GM23338 (cell line): Measurements from ENCODE around the gene SMOC2. TPM values are rescaled to one million over a fixed set of nuclear protein-coding genes. Genes with fewer than 3 reads are reported as not detected.

Experiments used
- ATAC-seq: fragments of 200-7000 bp; cut with Tn5 transposase; 3 replicates; pipeline ENCODE4 v1.9.1; 2020
- DNase-seq: peaks from one replicate; pipeline ENCODE4 v3.0.0-alpha.2; 2015; ENCODE audit warnings: low spot score
- H2AFZ ChIP-seq: fragments of 200-600 bp; sonication (generic); 2 replicates; pipeline ENCODE4 v1.8.0; 2016; ENCODE audit warnings: antibody characterized with exemption, mild to moderate bottlenecking, moderate library complexity
- H3F3A ChIP-seq: fragments of 200-600 bp; sonication (generic); replicated peaks from 2 replicates; pipeline ENCODE4 v1.8.0; 2017; ENCODE audit warnings: antibody characterized with exemption, mixed run types, low read depth
- H3K27ac ChIP-seq: fragments of 200-600 bp; sonication (generic); 2 replicates; pipeline ENCODE4 v1.6.1; 2016; ENCODE audit warnings: low read depth
- H3K27me3 ChIP-seq: fragments of 200-600 bp; sonication (generic); 2 replicates; pipeline ENCODE4 v1.8.0; 2016; ENCODE audit warnings: mild to moderate bottlenecking, mixed run types, moderate library complexity; ENCODE audit not compliant: insufficient read depth
- H3K36me3 ChIP-seq: fragments of 200-600 bp; sonication (generic); 2 replicates; pipeline ENCODE4 v1.8.0; 2016; ENCODE audit warnings: mild to moderate bottlenecking; ENCODE audit not compliant: insufficient read depth
- H3K4me1 ChIP-seq: fragments of 200-600 bp; sonication (generic); 2 replicates; pipeline ENCODE4 v1.8.0; 2016; ENCODE audit warnings: mild to moderate bottlenecking, moderate library complexity; ENCODE audit not compliant: insufficient read depth
- H3K4me2 ChIP-seq: fragments of 200-600 bp; sonication (generic); 2 replicates; pipeline ENCODE4 v1.7.1; 2017; ENCODE audit warnings: mixed run types
- H3K4me3 ChIP-seq: fragments of 200-600 bp; sonication (generic); 2 replicates; pipeline ENCODE4 v1.6.1; 2016; ENCODE audit warnings: mixed run types
- H3K79me2 ChIP-seq: fragments of 200-600 bp; sonication (generic); replicated peaks from 2 replicates; pipeline ENCODE4 v1.8.0; 2017; ENCODE audit warnings: mild to moderate bottlenecking; ENCODE audit not compliant: insufficient read depth
- H3K9me2 ChIP-seq: fragments of 200-600 bp; sonication (generic); 2 replicates; pipeline ENCODE4 v1.8.0; 2017; ENCODE audit not compliant: insufficient read depth
- H4K20me1 ChIP-seq: fragments of 200-600 bp; sonication (generic); replicated peaks from 2 replicates; pipeline ENCODE4 v1.8.0; 2017; ENCODE audit warnings: mild to moderate bottlenecking; ENCODE audit not compliant: insufficient read depth
- H3K27ac Mint-ChIP-seq: 2 replicates; pipeline ENCODE4 v1.8.0; 2020; ENCODE audit warnings: inconsistent platforms, mild to moderate bottlenecking, moderate library complexity, mixed read lengths
- H3K27me3 Mint-ChIP-seq: 3 replicates; pipeline ENCODE4 v1.8.0; 2022; ENCODE audit warnings: low read depth, mild to moderate bottlenecking, moderate library complexity, mixed read lengths, inconsistent platforms; ENCODE audit not compliant: insufficient read depth, poor library complexity
- H3K36me3 Mint-ChIP-seq: 3 replicates; pipeline ENCODE4 v1.8.0; 2021; ENCODE audit warnings: low read depth, mild to moderate bottlenecking, inconsistent platforms, moderate library complexity, mixed read lengths
- H3K4me1 Mint-ChIP-seq: 3 replicates; pipeline ENCODE4 v1.8.0; 2020; ENCODE audit warnings: mild to moderate bottlenecking, inconsistent platforms, mixed read lengths
- H3K4me3 Mint-ChIP-seq: 3 replicates; pipeline ENCODE4 v1.8.0; 2021; ENCODE audit warnings: moderate library complexity, mild to moderate bottlenecking, inconsistent platforms, mixed read lengths
- H3K9me3 Mint-ChIP-seq: 3 replicates; pipeline ENCODE4 v1.8.0; 2020; ENCODE audit warnings: moderate library complexity, mild to moderate bottlenecking, inconsistent platforms, mixed read lengths
- CTCF ChIP-seq, 2 experiments: fragments of 200-600 bp in 1 of 2; sonication (generic) in 1 of 2; conservative IDR thresholded peaks; 2 replicates each; pipeline versions ENCODE4 v1.5.1 to v1.6.1; 2016 to 2017; ENCODE audit warnings: antibody characterized with exemption in 2 of 2, low read depth in 2 of 2, mild to moderate bottlenecking in 2 of 2, moderate library complexity in 1 of 2
- EZH2 ChIP-seq: fragments of 200-600 bp; sonication (generic); IDR thresholded peaks from one replicate; pipeline ENCODE4 v1.8.0; 2017; ENCODE audit warnings: antibody characterized with exemption, mild to moderate bottlenecking, low read depth; ENCODE audit not compliant: unreplicated experiment
- JUNB ChIP-seq: IDR thresholded peaks from one replicate; pipeline ENCODE4 v1.6.1; 2016; ENCODE audit warnings: antibody characterized with exemption; ENCODE audit not compliant: unreplicated experiment
- NANOG ChIP-seq: IDR thresholded peaks from 2 replicates; pipeline ENCODE4 v1.6.1; 2016; ENCODE audit warnings: antibody characterized with exemption, borderline replicate concordance
- POLR2AphosphoS5 ChIP-seq: IDR thresholded peaks from 2 replicates; pipeline ENCODE4 v1.6.1; 2016; ENCODE audit warnings: antibody characterized with exemption, low read depth
- REST ChIP-seq: IDR thresholded peaks from one replicate; pipeline ENCODE4 v1.6.1; 2018; ENCODE audit warnings: antibody characterized with exemption; ENCODE audit not compliant: unreplicated experiment
- polyA plus RNA-seq: library from polyadenylated mRNA; unstranded; fragments of >200 nt; fragmentation: Nextera tagmentation; extraction: Ambion mirVana; gene quantifications from 2 replicates; pipeline ENCODE4 v1.2.1, GENCODE V29; 2016
- total RNA-seq: library from RNA; depleted of rRNA; stranded (reverse); fragments of >200 nt; shearing (Covaris generic); gene quantifications from 2 replicates; pipeline ENCODE4 v1.2.3, GENCODE V29; 2014
- TF ChIP-seq, protein P1 (sequence below): fragments of 250-450 bp; sonication (Bioruptor Pico); IDR thresholded peaks from 2 replicates; pipeline ENCODE4 v1.5.0; 2020; ENCODE audit warnings: mild to moderate bottlenecking, moderate library complexity
- TF ChIP-seq, protein P2 (sequence below): IDR thresholded peaks from 2 replicates; pipeline ENCODE4 v1.6.1; 2016; ENCODE audit warnings: antibody characterized with exemption

SMOC2 gene
- total and polyA plus RNA-seq, 2 experiments from 2014 or later, result 4.3 to 6.5 TPM

DNA sequence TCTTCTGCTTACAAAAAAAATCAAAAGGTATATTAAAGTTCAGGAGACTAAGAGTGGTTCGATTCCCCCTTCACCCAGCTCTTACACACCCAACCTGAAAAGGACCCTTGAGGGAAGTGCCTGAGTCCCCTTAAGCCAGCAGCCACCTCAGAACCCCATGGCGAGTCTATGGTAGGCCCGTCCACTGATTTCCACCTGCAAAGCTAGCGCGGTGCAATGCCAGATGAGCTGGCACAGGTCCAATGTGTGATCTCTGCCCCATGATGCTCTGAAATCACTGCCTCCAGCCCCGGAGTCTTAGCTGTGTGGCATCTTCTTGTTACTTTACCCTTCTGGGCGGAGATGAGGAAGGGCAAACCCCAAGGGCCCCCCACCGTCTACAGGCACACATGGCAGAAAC, 109.3 kb downstream of the SMOC2 start (continued):
- TF ChIP-seq, protein P1, sequence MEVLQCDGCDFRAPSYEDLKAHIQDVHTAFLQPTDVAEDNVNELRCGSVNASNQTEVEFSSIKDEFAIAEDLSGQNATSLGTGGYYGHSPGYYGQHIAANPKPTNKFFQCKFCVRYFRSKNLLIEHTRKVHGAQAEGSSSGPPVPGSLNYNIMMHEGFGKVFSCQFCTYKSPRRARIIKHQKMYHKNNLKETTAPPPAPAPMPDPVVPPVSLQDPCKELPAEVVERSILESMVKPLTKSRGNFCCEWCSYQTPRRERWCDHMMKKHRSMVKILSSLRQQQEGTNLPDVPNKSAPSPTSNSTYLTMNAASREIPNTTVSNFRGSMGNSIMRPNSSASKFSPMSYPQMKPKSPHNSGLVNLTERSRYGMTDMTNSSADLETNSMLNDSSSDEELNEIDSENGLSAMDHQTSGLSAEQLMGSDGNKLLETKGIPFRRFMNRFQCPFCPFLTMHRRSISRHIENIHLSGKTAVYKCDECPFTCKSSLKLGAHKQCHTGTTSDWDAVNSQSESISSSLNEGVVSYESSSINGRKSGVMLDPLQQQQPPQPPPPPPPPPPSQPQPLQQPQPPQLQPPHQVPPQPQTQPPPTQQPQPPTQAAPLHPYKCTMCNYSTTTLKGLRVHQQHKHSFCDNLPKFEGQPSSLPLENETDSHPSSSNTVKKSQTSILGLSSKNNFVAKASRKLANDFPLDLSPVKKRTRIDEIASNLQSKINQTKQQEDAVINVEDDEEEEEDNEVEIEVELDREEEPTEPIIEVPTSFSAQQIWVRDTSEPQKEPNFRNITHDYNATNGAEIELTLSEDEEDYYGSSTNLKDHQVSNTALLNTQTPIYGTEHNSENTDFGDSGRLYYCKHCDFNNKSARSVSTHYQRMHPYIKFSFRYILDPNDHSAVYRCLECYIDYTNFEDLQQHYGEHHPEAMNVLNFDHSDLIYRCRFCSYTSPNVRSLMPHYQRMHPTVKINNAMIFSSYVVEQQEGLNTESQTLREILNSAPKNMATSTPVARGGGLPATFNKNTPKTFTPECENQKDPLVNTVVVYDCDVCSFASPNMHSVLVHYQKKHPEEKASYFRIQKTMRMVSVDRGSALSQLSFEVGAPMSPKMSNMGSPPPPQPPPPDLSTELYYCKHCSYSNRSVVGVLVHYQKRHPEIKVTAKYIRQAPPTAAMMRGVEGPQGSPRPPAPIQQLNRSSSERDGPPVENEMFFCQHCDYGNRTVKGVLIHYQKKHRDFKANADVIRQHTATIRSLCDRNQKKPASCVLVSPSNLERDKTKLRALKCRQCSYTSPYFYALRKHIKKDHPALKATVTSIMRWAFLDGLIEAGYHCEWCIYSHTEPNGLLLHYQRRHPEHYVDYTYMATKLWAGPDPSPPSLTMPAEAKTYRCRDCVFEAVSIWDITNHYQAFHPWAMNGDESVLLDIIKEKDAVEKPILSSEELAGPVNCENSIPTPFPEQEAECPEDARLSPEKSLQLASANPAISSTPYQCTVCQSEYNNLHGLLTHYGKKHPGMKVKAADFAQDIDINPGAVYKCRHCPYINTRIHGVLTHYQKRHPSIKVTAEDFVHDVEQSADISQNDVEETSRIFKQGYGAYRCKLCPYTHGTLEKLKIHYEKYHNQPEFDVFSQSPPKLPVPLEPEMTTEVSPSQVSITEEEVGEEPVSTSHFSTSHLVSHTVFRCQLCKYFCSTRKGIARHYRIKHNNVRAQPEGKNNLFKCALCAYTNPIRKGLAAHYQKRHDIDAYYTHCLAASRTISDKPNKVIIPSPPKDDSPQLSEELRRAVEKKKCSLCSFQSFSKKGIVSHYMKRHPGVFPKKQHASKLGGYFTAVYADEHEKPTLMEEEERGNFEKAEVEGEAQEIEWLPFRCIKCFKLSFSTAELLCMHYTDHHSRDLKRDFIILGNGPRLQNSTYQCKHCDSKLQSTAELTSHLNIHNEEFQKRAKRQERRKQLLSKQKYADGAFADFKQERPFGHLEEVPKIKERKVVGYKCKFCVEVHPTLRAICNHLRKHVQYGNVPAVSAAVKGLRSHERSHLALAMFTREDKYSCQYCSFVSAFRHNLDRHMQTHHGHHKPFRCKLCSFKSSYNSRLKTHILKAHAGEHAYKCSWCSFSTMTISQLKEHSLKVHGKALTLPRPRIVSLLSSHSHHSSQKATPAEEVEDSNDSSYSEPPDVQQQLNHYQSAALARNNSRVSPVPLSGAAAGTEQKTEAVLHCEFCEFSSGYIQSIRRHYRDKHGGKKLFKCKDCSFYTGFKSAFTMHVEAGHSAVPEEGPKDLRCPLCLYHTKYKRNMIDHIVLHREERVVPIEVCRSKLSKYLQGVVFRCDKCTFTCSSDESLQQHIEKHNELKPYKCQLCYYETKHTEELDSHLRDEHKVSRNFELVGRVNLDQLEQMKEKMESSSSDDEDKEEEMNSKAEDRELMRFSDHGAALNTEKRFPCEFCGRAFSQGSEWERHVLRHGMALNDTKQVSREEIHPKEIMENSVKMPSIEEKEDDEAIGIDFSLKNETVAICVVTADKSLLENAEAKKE (CRISPR knock-in tag), result no peak
- TF ChIP-seq EZH2, result no peak
- TF ChIP-seq CTCF (conservative IDR thresholded peaks at IDR 0.05; ENCODE audit: low read depth in 2 of 2), result no peak
- TF ChIP-seq, protein P2, sequence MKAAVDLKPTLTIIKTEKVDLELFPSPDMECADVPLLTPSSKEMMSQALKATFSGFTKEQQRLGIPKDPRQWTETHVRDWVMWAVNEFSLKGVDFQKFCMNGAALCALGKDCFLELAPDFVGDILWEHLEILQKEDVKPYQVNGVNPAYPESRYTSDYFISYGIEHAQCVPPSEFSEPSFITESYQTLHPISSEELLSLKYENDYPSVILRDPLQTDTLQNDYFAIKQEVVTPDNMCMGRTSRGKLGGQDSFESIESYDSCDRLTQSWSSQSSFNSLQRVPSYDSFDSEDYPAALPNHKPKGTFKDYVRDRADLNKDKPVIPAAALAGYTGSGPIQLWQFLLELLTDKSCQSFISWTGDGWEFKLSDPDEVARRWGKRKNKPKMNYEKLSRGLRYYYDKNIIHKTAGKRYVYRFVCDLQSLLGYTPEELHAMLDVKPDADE, result no peak
- no peak for TF ChIP-seq NANOG

- Mint-ChIP-seq H3K4me3 (no peak overlapping the region), H3K27me3 (no peaks in the 10 kb centered on the region), H3K4me1 (no peaks in the 10 kb centered on the region), H3K36me3 (no peaks in the 10 kb centered on the region), H3K27ac (no peak overlapping the region), H3K9me3 (no peaks in the 10 kb centered on the region)
- Histone ChIP-seq H3K79me2 (no peaks in the 10 kb centered on the region), H3K4me3 (no peak overlapping the region), H3K27ac (no peak overlapping the region), H3K4me1 (no peaks in the 10 kb centered on the region), H3K27me3 (no peaks in the 10 kb centered on the region), H4K20me1 (no peaks in the 10 kb centered on the region), H3K36me3 (no peaks in the 10 kb centered on the region), H3F3A (no peaks in the 10 kb centered on the region), H3K9me2 (no peaks in the 10 kb centered on the region), H2AFZ (no peak overlapping the region), H3K4me2 (no peak overlapping the region)
- ATAC-seq, result no peak
- no peak for DNase-seq
- TF ChIP-seq CTCF (conservative IDR thresholded peaks at IDR 0.05; ENCODE audit: low read depth in 2 of 2) (no peak), JUNB (no peak), REST (no peak), POLR2AphosphoS5 (no peak)
- TF ChIP-seq, protein P2, result no peak
These were observed 113.5 kb downstream of the SMOC2 start for GRCh38 chr6:168554472-168554871.
